GM12873 (cell line): Measurements from ENCODE around the gene HMGN1.

Experiments
- TF ChIP-seq, protein P1 (sequence below): IDR thresholded peaks from 2 replicates; pipeline ENCODE4 v1.5.1; 2012; ENCODE audit warnings: low read depth, mild to moderate bottlenecking, moderate library complexity, low read length, control low read depth; ENCODE audit not compliant: insufficient read depth; ENCODE audit errors: missing control alignments

Gene HMGN1

GRCh38 chr21:39339231-39339630 is 9.7 kb downstream of the HMGN1 start:
- TF ChIP-seq, protein P1, sequence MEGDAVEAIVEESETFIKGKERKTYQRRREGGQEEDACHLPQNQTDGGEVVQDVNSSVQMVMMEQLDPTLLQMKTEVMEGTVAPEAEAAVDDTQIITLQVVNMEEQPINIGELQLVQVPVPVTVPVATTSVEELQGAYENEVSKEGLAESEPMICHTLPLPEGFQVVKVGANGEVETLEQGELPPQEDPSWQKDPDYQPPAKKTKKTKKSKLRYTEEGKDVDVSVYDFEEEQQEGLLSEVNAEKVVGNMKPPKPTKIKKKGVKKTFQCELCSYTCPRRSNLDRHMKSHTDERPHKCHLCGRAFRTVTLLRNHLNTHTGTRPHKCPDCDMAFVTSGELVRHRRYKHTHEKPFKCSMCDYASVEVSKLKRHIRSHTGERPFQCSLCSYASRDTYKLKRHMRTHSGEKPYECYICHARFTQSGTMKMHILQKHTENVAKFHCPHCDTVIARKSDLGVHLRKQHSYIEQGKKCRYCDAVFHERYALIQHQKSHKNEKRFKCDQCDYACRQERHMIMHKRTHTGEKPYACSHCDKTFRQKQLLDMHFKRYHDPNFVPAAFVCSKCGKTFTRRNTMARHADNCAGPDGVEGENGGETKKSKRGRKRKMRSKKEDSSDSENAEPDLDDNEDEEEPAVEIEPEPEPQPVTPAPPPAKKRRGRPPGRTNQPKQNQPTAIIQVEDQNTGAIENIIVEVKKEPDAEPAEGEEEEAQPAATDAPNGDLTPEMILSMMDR, result no peak

DNA sequence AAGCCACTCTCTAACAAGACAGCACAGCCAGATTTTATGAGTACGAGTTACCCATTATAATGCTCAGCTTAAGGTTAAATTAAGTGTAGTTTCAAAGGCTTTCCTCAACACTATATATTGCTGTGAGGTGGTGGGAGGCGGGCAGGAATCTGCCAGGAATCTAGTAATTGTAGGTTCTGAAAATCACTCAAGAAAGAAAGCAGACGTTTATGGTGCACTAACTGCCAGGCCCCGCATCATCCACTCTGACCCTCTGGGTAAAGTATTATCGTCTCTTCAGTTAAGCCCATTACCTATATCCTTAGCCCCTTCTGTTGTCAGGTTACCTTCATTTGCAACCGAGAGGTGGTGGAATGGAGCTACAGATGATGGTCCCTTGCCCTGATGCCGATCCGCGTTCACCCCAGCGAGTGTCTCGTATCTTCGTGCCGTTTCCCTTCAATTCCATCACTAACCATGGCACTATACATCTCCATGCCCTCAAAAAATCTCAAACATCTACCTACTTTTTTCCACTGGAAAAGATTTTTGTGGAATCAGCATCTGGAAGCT is 12.4 kb downstream of the HMGN1 start:
- TF ChIP-seq, protein P1, result no peak

- TF ChIP-seq, protein P1, result no peak
Observed at GRCh38 chr21:39334611-39335010, 14.3 kb downstream of the HMGN1 start.

- TF ChIP-seq, protein P1, result no peak
Observed at GRCh38 chr21:39332175-39332574, 16.7 kb downstream of the HMGN1 start.

GRCh38 chr21:39330001-39330400 is 18.9 kb downstream of the HMGN1 start:
- TF ChIP-seq, protein P1, result no peak

GRCh38 chr21:39327727-39328126 is 21.2 kb downstream of the HMGN1 start:
- TF ChIP-seq, protein P1, result no peak

DNA sequence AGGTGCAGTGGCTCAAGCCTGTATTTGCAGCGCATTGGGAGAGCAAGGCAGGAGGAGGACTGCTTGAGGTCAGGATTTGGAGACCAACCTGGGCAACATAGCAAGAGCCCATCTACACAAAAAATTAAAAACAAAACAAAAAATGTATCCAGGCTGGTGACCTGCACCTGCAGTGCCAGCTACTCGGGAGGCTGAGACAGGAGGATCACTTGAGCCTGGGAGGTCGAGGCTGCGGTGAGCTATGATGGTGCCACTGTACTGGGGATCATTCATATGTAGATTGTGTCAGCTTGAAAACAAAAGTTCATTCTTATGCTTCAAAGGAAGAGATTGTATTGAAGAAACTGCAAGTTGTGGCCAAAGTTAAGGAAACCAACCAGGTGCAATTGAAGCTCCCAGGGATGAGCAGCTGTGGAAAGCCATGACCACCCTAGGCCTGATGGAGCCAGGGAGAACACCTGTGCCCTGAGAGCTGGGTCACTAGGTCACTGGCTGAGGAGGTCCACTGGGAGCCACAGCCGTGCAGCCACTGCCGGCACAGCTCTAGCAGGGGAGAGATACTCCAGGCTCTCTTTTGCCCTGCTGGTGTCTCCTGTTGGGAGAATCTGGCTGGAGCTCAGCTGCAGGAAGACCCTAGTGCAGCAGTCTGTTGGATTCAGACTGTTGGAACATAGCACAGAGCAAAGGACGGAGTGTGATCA is 22.1 kb downstream of the HMGN1 start:
- TF ChIP-seq, protein P1, result no peak
